GM21529 (cell line): Measurements from ENCODE around the gene FGFBP3.

Experiments
- ATAC-seq: cut with Tn5 transposase; IDR thresholded peaks from one replicate; pipeline ENCODE4 v1.9.1; 2021; ENCODE audit not compliant: unreplicated experiment

FGFBP3 gene, protein sequence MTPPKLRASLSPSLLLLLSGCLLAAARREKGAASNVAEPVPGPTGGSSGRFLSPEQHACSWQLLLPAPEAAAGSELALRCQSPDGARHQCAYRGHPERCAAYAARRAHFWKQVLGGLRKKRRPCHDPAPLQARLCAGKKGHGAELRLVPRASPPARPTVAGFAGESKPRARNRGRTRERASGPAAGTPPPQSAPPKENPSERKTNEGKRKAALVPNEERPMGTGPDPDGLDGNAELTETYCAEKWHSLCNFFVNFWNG

DNA sequence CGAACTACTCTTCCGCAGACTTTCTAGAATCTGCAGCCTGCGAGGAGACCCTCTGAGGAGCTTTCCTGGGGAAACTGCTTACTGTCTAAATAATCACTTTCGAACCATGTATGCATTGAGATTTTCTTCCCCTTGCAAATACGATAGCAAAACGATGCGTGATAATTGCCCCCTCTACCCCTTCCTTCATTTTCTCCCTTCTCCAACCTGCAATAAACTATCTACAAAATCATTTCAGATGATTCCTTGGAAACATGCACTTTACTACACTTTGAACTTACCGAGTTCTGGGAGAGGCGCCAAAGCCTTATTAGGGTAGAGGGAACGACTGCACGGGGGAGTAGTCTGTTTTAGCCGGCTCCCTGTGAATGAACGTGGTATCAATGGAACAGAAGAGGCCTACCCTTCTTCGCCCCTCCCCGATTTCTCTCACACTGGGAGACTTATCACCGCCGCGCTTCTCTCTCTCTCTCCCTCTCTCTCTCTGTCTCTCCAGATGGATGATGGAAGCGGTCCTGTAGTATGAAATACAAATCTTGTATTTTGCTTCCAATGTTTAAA lies at the start of gene FGFBP3:
Gene FGFBP3 (minus strand): TSS at position 370 of the 561 bp plus-strand sequence. CDS start 517 bp downstream, outside the sequence.
- no peak for ATAC-seq

DNA sequence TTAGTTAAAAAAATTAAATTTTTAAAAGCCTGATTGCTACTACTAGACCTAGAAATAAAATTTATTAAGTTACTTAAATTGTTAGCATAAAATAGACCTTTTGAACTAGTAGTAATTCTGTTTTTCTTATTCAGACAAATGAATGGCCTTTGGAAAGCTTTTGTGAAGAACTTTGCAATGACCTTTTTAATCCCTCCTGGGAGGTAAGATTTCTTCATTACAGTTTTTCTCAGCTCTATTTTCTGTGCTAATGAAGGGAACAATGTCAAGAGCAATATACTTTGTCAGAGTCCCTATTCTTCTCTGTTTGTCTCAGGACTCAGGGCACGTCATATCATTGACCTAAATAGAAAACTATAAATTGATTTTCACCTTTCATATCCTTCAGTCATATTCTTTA lies 47.8 kb upstream of the FGFBP3 start:
- ATAC-seq: no peak

DNA sequence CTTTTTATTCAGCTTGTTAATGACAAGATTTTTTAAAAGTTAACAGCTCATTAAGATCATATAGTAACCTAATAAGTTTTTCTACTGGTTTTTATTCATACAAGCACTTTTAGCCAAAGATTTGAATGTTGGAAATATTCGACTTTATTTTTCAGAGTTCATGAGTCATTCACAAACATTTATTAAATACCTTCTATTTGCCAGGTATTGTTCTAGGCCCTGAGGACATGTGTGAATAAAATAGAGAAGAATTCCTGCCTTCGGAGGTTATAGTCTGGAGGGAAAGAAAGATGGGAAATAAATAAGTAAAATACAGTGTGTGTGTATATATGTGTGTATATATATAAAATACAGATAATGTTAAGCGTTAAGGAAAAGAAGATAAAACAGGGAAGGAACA lies 45.8 kb upstream of the FGFBP3 start:
- ATAC-seq: no peak

DNA sequence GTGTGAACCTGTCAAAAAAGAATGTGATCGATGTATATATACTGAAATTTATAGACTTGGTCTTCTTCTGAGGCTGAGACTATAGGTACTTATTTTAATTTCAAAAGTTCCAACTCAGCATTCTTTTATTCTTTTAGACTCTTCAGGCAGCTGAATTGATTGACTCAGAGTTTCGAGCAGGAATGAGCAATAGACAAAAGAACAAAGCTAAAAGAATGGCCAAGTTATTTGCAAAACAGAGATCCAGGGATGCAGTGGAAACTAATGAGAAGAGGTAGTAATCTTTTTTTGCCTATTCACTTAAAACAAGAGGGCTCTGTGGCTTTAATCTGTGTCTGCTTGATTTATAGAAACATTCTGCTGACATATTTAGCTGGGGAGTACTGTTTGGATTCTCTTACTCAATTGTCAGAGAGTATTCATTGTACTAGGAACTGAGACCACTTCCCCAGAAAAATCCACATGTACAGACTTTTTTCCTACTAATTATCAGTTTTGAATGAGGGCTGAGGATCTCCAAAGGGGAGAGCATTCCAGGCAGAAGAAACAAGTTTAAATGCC lies 44.4 kb upstream of the FGFBP3 start:
- ATAC-seq: no peak

DNA sequence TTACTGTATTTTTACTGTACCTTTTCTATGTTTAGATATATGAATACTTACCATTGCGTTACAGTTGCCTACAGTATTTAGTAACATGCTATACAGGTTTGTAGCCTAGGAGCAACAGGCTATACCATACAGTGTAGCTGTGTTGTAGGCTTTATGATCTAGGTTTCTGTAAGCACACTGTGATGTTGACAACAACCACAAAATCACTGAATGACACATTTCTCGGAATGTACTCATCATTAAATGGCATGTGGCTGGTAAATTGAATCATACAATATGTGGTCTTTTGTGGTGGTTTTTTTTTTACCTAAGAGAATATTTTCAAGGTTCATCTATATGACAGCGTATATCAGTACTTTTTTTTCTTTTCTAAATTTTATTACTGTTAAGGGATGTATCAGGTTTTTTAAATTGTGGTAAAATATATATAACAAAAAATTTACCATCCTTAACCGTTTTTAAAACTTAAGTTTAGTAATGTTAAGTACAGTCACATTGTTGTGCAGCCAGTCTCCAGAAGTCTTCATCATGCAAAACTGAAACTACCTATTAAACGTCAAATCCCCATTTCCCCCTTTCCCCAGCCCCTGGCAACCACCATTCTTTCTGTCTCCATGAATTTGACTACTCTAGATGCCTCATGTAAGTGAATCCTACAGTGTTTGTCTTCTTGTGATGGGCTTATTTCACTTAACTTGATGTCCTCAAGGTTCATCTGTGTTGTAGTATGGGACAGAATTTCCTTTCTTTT lies 35.8 kb upstream of the FGFBP3 start:
- no peak for ATAC-seq

DNA sequence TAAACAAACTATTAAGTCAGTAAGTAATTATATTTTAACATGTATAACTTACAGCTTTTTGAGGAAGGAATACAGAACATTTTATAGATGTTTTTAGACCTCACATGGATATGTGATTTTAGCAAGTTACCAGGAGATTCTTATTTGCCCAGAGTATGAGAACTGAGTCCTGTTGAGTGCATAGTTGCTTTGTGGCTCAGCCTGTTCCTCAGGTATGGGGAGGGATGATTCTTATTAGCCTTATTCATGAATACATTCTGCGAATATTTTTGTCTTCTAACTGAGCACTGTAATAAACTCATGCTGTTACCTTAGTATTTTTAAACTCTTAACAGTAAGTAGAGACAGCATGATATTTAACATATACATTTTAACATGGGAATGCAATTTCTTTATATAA lies 32.1 kb upstream of the FGFBP3 start:
- ATAC-seq: no peak

DNA sequence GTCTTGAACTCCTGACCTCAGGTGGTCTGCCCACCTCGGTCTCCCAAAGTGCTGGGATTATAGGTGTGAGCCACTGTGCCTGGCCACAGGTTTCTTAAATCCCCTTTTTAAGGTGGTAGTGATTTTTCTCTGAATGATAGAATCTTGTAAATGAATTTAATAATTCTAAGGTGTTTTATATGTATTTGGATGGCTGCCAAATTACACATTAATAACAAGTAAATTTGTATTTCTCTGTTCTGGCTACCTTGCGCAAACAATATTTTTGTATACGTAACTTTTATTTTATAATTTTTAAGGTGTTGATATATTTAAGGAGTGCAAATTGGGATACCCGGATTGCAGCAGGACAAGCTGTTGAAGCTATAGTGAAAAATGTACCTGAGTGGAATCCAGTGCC lies 30.4 kb upstream of the FGFBP3 start:
- no peak for ATAC-seq

DNA sequence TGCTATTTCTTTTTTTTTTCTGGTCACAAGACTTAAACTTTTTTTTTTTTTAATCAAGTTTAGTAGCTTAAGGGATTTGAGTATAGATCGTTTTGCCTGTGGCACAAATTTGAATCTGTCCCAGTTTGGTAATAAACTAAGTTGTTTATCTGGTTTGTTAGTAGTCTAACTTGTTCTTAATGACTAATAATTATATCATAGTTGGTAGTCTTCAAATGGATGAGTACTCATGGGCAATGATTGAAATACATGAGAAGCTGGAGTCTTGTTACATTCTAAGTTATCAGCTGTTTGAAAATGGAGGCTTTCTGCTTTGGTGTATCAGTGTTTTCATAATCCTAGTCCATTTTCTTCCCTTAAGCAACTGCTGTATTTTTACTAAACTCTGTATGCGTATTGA lies 26.6 kb upstream of the FGFBP3 start:
- no peak for ATAC-seq

DNA sequence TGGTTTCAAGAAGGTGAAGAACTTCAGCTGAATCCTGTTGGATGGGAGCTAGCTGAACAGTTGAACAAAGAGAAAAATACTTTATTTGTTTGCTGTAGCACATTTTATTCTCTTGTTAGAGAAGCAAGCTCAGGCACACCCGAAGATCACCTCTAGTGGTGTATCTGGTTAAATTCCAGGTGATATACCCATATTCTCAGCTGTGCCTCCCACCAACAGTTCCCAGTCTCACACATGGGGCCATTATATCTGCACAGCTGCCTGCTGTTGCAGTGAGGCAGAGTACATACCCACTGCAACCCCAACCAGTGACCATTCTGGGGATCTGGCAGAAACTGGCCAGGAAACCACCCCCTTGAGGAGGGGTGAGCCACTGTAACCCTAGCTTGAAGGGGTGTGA lies 23.5 kb upstream of the FGFBP3 start:
- no peak for ATAC-seq

DNA sequence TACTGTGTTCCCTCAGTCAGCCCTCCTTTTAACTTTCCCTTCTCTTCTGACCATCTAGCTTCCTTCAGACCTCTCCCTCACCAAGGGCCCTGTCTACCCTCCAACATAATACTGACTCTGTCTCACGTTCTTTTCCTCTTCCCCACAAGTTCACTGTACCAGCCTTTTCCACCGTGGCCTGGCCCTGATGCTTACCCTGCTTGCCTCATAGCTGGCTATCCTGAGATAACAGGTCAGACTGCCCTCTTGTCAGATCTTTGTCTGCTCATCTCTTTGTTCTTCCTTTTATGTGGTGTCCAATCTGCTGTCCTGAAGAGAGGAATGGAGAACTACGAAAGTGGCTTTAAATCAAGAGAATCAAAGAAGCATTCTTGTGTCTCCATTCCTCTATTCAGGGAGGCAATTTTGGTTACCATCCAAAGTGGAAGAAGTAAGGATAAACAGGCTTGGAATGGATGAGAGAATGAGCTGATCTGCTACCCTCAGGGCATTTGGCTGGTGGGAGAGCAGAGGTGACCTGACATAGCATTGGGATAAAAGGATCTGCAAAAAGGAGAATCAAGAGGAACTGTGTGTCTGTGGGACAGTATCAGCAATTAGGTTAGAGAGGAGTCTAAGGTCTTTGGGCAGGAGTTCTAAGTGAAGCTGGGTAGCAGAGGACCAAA lies 22.4 kb upstream of the FGFBP3 start:
- ATAC-seq: no peak

DNA sequence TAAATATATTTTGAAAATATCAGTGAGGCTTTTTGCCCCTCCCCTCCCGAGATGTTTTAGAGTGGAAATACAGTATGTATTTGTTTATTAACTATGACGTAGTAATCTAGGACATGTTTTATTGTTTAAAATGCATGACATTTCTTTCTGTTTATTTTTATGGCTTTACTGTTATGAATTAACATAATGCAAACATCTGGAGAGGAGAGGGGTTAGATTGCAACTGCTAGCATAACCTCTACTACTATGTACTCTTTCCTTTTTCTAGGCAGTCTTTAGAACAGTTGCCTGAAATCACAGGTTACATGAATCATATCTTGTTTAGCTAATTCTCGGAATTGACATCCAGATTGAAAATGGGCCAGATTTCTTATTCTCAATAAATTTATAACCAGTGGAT lies 21.7 kb upstream of the FGFBP3 start:
- ATAC-seq: no peak

DNA sequence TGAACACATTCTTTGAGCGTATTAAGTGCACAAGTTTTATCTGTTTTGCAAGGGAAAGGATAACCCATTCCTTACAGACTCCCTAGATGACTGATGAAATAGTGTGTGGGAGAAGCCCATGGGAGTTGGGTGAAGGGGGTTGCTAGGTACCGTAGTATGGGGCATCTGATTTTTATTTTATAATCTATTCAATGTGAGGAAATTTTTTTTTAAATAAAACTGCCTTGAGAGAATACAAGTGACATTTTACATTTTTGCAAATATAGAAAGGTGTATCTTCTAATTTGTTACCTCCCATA lies 15.7 kb upstream of the FGFBP3 start:
- no peak for ATAC-seq

DNA sequence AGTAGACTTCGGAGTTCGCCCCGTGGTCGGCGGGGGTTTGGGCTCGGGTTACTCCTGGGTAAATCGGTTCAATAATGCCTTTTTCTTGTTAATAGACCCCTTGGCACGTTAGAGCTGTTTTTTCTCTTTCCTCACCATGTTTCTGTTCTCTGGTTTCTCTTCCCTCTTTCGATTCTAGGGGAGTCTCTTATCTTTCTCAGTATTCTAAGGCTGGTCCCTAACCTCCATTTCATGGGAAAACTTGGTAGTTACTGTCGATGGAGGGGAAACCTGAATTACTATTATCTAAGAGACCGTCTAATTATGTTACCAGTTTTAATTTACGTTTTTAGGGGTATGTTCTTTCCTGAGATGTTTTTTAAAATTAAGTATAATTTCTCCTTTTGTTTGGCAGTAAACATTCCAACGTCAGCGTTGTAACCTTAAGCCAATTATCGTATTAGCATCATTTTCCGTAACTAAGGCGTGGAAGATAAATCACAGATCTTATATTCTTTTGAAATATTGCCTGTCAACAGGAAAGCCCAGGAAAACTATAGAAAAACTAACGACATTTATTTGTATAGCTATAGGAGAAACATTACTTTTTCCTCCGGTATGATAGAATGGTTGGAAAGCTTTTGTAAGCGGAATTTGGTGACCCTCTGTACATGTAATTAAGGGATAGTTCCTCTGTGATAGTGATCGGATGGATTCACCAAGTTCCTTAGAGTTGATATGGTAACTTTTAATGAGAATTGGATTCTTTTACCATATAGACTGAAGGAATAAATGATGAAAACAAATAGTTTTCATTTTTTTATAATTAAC lies 15.1 kb upstream of the FGFBP3 start:
- ATAC-seq: peak; percentile 30

DNA sequence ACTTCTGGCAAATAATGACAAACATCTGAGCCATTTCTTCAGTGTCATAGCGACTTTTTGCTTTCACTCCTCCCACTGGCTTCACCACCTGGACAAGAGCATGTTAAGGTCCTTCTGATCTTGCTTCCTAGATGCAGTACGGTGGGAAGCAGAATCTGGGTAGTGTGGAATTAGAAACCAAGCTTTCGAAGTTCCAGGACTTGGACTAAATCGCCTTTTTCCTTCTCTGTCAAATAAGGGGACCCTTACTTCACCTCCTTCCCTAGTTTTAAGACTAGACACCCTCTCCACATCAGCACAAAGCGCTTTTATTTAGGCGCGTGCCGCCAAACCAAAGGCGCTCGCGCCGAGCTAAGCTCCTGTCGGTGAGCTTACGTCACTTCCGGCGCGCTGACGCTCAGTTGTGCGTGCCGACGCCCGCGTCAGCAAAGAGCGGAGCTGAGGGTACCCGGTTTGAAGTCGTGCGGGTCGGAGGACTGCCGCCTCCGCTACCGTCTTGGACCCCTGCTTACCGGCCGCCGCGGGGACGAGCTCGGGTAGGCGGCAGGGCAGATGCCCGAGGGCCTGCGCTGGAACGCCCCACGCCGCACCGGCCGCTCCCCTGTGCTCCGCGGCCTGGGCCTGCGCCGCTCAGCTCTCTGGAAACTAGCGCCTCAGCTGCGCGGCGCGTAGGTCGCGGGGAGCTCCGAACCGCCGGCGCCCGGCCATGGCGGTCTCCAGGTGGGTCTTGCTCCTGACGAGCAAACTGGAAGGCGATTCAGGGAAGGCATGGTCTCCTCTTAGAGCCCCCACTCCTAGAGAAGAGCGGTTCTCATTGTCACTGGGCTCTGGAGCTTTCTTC lies 14.3 kb upstream of the FGFBP3 start, which contains the start of gene BTAF1:
Gene BTAF1 (plus strand): TSS at position 400 of the 841 bp plus-strand sequence. CDS start 307 bp downstream, at position 707.
- peak; percentile 98 for ATAC-seq

DNA sequence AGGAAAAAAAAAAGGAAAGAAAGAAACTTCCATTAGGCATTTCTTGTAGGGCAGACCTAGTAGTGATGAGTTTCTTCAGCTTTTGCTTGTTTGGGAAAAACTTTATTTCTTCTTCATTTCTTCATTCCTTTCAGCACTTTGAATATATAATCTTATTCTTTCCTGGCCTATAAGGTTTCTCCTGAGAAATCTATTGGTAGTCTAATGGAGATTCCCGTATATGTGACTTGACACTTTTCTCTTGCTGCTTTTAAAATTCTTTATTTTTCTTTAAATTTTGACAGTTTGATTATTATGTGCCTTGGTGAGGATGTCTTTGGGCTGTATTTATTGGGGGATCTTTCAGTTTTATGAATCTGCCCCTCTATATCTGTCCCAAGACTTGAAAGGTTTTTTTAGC lies 10.4 kb upstream of the FGFBP3 start:
- ATAC-seq: no peak

DNA sequence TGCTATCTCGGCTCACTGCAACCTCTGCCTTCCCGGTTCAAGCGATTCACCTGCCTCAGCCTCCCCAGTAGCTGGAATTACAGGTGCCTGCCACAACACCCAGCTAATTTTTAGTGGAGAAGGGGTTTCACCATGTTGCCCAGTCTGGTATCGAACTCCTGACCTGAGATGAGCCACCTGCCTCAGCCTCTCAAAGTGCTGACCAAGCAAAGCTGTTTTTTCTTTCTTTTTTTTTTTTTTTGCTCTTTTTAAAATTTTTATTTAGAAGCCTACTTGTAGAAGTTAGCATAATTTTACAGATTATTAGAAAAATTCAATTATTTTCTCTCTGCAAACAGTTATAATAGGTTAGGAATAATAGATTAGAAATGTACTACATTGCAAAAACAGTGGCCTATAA lies 1.2 kb upstream of the FGFBP3 start:
- no peak for ATAC-seq

DNA sequence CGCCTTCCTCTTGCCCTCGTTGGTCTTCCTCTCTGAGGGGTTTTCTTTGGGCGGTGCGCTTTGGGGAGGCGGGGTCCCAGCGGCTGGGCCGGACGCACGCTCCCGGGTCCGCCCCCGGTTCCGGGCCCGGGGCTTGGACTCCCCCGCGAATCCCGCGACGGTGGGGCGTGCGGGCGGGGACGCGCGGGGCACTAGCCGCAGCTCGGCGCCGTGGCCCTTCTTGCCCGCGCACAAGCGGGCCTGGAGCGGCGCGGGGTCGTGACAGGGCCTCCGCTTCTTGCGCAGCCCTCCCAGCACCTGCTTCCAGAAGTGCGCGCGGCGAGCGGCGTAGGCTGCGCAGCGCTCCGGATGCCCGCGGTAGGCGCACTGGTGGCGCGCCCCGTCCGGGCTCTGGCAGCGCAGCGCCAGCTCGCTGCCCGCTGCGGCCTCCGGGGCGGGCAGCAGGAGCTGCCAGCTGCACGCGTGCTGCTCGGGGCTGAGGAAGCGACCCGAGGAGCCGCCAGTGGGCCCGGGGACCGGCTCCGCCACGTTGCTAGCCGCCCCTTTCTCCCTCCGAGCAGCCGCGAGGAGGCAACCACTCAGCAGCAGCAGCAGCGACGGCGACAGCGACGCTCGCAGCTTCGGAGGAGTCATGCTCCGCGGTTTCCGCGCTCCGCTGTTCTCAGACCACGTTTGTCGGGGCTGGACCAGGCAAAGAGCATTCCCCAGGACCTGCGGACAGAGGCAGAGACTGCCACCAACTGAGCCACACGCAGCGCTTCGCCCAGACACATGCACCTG lies 759 bp downstream of the FGFBP3 start:
- peak; percentile 89 for ATAC-seq

DNA sequence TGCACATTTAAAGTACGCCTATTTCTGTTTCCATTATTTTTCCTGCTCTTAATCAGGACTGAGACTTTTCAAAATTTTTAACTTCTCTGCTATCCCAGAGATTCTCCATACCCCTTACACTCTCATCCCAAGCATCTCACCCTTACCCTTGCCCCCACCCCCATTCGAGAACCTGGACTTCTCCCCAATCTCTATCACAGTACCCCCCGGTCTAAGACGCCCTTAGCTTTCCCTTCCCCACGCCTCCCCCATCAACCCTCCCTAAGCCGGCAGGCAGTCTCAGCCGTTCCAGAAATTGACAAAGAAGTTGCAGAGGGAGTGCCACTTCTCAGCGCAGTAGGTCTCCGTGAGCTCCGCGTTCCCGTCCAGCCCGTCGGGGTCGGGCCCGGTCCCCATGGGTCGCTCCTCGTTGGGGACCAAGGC lies 1.4 kb downstream of the FGFBP3 start:
- peak; percentile 19 for ATAC-seq

DNA sequence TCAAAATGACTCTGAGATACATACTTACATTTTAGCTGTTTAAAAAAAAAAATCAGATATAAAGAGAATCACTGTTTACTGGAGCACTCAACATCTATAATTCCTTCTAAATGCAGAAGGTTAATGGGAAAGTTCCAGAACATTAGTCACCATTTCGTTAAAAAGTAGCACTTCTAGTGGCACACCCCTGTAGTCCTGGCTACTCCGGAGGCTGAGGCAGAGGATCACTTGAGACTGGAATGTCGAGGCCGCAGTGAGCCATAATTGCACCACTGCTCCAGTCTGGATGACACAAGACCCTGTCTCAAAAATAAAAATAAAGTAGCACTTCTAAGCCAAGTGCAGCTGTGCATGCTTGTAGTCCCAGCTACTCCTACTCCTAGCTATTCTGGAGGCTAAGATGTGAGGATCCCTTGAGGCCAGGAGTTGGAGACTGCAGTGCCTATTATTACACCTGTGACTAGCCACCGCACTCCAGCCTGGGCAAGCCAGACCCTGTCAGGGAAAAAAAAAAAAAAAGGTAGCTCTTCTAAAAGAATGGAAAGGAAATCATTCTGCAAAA lies 2.2 kb downstream of the FGFBP3 start:
- ATAC-seq: no peak
